Measurements from ENCODE around the gene TAS2R8.
A peak's percentile ranks its signal among the peaks of the same experiment; 100 is the strongest.
"Not testable (repeated sequence)": the region's sequence is repeated elsewhere in the genome, so short reads cannot be mapped to it uniquely, and the experiment has no call there.

Gene TAS2R8, protein sequence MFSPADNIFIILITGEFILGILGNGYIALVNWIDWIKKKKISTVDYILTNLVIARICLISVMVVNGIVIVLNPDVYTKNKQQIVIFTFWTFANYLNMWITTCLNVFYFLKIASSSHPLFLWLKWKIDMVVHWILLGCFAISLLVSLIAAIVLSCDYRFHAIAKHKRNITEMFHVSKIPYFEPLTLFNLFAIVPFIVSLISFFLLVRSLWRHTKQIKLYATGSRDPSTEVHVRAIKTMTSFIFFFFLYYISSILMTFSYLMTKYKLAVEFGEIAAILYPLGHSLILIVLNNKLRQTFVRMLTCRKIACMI

DNA sequence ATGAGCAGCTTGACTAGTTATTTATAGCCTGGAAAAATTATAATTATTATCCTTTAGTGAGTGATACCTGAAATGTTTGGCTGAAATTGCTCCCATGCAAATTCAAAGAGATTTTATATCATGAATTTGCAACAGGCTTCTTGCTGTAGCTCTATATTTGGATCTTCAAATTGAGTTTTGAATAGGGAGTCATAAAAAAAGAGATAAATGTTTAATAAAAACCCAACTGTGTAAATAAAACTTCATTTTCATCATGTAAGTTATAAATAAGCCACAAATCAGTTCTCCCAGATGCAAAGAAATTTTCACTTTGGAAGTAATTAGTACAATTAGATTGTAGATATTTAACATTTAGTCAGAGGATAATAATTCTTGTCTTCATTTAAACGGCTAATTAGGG is at the start of gene TAS2R8:
TSS of gene TAS2R8 (minus strand) at position 101 of the 400 bp plus-strand sequence. CDS start 306 bp downstream, outside the sequence.
- DNase-seq: peak; percentile 55

DNA sequence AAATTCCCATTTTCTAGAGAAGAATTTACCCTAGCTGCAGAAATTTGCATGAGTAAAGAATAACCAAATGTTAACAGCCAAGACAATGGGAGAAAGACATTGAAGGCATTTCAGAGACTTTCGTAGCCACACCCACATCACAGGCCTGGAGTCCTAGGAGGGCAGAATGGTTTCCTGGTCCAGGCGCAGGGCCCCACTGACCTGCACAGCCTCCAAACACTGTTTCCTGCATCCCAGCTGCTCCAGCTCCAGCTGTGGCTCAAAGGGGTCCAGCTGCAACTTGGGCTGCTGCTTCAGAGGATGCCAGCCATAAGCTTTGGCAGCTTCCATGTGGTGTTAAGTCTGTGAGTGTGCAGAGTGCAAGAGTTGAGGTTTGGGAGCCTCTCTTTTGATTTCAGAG is 48.7 kb upstream of the TAS2R8 start:
- no peak for DNase-seq

DNA sequence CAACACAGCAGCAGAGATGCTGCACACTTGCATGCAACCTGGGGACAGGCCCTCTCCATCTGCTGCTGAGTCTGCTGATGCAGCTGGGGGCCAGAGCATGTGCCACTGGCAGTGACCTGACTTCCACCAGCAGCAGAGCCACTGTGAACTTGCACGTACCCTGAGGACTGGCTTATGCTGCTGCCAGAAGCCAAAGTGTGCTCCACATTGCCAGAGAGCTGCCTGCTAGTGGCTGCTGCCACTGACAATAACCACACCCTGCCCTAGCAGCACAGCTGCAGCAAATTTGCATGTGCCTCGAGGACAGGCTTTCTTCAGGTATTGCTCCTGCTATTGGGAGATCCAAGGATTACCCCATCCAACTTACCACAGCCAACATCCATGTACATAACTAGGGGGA is 46.7 kb upstream of the TAS2R8 start:
- DNase-seq: peak; percentile 25

DNA sequence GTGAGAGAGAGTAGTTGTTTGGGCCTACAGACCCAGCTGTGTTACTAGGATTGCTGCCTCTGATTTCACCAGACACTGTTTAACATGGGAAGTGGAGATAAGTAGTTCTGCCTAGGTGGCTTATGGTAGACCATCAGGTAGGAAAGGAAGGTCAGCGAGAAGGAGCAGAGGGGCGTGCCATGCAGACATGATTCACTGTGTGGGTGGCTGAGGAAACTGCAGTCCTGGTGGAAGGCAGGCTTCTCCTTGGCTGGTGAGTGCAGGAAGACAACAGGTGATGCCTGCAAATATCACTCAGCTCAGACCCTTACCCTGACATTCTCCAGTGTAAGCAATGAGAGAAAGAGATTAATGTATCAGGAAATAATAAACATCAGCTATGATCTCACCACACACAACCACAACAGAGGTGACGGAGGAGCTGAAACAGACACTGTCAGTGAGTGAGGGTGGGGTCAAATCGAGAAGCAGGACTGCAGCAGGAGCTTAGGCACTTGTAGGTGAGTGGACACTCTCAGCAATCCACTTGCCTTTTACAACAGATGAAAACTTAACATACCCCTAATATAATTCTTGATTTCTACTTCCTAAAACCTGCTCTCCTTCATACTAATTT is 44.3 kb upstream of the TAS2R8 start:
- DNase-seq: no peak

DNA sequence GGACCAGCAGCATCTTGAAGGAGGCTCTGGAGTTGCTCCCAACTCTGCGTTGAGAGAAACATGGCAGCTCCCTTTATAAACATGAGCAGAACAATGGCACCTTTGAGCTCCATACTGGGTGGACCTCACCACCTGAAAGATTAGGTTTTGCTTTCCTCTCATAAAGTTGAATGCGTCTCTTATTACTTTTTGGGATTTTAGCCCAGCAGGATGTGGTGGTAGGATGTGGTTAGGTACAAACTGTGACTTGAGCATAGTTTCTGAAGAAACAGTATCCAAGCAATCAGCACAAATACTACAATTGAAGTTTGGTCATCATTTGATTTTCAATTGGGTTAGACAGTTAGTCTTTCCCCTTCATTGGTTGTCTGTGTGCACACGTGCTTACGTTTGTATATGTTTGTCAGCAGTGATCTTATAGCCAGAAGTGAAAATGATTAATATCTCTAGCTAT is 42.4 kb upstream of the TAS2R8 start, which contains the start of gene PRR4:
TSS of gene PRR4 (minus strand) at position 51 of the 454 bp plus-strand sequence. CDS start at position 13, 38 bp downstream.
- DNase-seq: no peak

DNA sequence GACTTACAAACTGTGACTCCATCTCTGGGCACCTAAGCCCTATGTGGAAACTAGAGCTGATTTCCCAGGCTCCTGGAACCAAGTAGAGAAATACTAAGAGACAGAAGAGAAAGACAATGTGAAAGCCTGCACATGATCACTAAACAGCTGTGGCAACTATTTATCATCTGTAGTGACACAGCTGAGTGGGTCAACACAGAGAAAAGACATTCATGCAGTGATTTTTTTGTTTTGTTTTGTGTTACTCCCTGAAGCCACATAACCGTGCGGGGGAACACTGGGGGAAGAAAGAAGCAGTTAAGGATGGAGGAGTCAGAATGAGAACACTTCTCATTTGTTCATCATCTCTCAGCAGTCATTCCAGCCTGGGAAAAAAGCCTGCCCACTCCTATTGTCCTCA is 40.7 kb upstream of the TAS2R8 start:
- DNase-seq: no peak

DNA sequence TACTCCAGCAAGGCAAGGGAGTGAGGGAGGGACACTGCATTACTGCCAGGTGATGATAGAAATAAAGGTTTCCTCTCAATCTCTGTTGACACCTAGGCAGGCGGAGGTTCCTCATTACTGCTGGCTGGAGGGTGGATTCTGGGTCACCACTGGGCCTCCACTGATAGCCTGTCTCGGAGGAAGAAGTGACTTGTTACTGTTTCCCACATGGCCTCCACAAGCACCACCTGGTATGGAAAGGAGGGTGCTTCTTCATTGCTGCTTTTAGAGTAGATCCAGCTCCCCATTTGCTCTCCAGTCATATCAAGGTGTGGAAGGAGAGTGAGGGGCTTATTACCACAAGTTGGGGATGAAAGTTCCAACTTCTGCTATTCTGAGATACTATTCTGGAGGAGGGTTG is 35.8 kb upstream of the TAS2R8 start:
- DNase-seq: no peak

DNA sequence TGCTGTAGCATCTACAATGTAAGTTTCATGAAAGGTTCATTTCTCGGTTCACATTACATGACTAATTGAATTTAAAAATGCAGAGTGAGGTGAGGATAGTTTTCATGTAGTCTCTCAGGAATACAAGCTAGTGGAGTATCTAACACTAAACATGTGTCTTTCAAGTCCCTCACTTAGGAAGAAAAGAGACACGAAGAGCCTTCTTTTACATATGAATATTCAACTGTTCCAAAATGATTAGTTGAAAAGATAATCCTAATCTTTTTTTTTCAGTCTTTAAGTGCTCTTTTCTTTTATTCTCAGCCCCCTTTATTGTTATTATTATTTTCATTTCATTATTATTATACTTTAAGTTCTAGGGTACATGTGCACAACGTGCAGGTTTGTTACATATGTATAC is 31.4 kb upstream of the TAS2R8 start:
- DNase-seq: no peak

DNA sequence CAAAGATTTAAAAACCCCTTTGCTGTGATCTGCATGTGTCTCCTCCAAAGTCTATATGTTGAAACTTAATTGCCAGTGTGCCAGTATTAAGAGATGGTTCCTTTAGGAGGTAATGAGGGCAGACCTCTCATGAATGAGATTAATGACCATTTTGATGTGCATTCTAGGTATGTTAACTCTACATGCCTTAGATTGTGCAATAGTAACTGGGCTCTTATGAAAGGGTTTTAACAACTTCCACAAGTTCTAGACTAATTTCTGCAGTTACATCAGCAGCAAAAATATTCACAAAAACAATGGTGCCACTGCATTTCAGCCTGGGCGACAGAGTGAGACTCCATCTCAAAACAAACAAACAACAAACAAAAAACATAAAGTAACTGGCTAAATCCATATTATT is 22.9 kb upstream of the TAS2R8 start:
- DNase-seq: no peak

DNA sequence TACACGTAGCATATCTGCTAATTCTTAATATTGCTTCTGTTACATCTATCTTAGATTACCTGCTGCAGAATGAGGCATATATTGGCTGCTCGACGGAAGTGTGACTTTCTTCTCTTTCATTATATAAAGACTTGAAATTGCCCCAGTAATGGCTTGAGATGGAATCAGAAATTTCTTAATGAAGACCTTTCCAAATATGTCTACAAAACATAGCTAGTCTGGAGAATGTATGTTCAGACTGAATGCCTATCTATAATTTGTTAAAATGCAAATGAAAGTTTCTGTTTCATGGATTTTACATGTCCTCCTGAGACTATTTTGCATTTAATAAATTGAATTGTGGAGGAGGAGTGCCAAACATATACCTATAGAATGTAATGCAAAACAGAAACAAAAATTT is 19.2 kb upstream of the TAS2R8 start, which contains the start of gene TAS2R10:
TSS of gene TAS2R10 (minus strand) at position 101 of the 400 bp plus-strand sequence. CDS start at position 12, 89 bp downstream.
- peak; percentile 30 for DNase-seq

DNA sequence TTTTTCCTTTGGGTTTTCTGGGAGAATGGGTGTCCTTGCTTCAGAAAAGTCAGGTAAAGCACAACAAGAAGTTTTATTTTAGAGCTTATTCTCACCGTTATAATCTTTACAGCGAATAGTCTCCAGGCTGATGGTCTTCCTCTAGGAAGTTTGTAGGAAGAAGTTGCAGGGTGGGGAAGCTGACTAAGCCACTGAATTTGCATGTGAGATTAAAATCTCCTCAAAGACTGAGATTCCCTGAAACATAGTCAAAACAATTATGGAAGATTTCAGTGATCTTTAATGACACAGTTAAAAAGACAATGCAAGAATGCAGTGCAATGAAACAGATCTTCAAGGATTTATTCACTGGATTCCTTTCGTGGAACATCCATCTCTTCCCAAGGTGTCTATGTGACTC is 17.9 kb upstream of the TAS2R8 start:
- no peak for DNase-seq

DNA sequence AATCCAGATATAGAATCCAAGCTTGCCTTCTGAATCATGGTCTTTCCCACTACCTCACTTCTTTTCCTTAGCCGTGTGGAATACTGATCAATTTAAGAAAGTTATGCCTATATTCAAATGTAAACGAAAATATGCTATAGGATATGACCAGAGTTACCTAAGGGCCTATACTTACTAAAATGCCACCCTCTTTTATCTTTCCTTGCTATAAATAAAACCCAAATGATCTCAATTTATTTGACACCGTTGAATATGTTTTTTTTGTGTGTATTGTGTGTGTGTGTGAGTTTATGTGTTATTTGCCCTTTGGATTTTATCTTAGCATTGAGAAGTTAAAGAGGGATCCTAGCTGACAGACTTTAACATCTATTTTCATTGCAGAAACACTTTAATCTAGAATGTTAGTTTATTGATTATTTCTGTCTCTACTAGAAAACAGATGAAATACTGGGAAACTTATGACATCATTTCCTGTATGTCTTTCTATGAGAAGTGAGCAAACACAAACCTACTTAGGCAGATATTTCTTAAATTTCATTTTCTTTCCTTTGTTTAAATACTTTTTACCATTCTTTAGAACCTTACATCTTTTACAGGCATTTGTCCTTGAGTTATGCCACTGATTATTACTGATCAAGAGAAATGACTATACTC is 4.9 kb upstream of the TAS2R8 start:
- no peak for DNase-seq

DNA sequence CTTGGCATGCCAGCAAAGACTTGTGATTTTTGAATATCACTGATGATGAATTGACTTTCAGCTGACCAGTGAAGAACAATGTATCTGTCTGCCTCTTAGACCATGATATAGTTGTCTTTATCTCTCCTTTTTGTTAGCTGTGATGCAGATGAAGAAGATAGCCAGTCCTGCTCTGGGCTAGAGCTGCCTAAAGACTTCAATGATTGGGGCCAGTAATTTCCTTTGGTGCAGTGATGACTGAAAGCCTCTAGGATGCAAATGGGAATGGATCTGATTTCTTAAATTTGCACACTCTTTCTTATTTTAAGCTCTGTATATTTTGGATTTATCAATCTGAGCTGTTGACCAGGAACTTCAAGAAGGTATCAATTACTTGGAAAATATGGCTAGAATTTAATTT is 3.0 kb upstream of the TAS2R8 start, which contains the start of gene TAS2R9:
TSS of gene TAS2R9 (minus strand) at position 101 of the 400 bp plus-strand sequence. CDS start at position 8, 93 bp downstream.
- DNase-seq: no peak

DNA sequence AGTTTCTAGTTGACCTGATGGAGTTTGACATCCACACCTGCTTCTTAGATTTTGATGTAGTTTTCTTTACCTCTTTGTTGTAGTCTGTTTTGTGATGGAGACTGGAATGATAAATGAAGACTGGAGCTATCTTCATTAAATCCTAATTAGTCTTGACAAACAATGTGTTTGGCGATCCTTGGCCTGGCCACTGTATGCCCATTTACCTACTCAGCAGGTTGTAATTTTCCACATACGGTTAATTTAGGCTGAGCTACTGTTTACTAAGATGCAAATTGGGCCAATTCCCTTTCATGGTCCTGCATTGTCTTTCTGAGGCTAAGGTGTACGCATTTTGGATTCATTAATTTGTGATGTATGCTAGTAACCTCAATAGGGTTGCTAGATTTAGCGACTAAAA is 4.5 kb downstream of the TAS2R8 start, which contains the start of gene TAS2R7:
TSS of gene TAS2R7 (minus strand) at position 41 of the 400 bp plus-strand sequence. CDS start 57 bp downstream, outside the sequence.
- DNase-seq: peak; percentile 80

DNA sequence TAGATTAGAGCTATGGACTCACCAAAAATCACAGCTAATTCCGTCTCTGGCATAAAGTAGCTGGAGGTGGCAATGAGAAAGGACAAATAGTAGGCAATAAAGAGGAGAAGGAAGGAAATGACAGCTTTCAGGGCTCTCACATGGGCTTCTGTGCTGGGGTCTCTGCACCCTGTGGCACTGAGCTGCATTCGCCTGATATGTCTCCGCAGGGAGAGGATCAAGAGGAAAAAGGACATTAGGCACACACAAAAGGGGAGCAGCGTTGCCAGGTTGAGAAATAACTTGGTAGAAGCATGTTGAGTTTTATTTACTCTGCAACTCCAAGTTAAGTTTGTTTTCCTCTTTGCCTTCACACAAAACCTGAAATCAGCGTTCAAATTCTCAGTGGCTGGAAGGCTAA is 5.3 kb downstream of the TAS2R8 start:
- DNase-seq: no peak

DNA sequence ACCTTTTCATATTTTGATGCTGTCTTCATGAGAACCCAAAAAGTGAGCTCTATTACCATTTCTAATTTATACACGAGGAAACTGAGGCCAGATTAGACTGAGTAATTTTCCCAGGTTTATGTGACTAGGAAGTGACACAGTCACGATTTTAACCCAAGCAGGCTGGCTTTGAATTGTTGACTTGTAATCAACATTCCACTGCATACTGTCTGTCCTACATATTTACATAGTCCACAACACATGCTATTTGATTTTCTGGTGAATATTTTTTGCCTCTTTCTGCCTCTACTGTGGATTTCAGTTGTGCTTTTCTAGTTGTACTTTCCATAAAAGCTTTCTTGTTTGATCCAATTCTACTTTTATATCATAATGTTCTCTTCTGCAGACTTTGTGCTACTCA is 12.9 kb downstream of the TAS2R8 start:
- no peak for DNase-seq

DNA sequence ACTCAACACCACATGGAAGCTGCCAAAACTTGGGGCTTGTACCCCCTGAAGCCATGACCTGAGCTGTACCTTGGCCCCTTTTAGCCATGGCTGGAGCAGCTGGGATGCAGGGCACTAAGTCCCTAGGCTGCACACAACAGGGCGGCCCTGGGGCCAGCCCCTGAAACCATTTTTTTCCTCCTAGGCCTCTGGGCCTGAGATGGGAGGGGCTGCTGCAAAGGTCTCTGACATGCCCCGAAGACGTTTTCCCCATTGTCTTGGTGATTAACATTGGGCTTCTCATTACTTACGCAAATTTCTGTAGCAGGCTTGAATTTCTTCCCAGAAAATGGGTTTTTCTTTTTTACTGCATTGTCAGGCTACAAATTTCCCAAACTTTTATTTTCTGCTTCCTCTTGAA is 15.3 kb downstream of the TAS2R8 start:
- DNase-seq: not testable (repeated sequence)

DNA sequence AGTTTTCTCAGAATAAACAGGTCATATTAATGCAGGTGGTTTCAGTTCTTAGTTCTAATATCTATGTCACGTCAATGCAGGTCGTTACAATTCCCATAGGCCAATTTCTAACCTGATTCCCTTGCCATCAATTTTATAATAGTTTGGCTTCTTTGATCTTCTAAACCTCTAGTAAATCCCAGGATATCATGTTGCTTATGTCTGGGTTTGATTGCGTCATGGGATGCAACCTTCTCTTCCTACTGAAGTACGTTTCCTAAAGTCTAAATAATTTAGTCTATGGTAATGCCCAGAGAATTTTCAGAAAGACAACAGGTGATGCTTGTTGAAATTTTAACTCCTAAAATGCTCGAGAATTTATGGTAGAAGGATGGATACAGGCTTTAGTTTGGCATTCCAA is 23.8 kb downstream of the TAS2R8 start:
- no peak for DNase-seq

DNA sequence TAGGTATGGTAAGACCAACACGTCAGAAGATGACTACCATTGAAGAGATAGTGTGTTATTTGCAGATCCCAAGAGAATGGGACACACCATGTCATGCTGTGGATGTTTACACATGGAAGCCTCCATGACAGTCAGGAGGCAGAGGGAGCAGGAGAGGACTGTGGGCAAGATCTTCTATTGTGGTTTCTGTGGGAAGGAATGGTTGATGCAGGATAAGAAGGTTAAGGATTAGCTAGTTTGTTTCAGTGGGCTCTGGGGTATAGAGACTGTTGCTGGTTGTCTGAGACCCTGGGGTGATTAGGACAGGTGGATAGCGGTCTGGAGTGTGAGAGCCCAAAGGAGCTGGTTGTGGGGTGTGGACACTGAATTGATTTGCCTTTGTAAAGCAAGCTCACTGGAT is 28.0 kb downstream of the TAS2R8 start:
- no peak for DNase-seq

DNA sequence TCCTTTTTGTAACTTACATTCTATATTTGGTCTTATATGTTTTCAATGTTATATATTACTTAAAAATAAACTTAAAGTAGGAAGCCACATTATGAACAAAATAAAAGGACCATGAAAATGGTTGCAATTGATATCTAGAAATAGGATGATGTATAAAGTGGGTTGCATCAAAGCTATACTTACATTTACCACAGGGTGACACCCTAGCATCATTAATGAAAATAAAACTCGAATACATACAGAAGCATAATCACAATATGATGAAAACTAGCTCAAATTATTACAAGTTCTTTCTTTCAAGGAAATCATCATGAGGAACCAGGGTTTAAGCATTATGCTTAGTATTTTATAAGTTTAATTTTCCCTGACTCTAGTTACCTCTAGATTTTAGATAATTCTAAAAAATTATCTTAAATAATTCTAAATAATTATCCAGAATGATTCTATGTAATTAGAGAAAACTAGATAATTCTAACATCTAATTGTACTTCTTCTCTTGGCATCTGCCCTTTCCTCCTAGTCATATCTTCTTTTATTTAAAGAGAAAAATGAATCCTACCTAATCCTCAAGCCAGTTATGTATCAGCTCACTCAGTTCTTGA is 35.9 kb downstream of the TAS2R8 start:
- no peak for DNase-seq

DNA sequence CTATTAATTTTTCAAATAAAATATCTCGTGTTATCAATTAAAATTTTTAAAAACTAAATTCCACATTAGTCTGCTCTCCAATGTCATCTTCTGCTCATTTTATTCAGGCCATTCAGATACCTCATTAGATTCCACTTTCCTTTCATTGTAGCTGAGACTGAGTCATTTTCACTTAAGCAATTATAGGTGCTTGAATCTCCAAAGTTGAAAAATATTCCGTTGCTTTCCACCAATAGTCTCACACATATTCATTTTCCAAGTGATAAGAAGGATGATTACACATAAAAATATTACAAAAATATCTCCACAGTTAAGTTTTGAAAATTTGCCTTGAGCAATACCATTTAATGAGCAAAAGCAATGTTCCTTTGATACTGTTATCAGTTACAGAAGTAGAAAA is 47.4 kb downstream of the TAS2R8 start:
- DNase-seq: no peak

DNA sequence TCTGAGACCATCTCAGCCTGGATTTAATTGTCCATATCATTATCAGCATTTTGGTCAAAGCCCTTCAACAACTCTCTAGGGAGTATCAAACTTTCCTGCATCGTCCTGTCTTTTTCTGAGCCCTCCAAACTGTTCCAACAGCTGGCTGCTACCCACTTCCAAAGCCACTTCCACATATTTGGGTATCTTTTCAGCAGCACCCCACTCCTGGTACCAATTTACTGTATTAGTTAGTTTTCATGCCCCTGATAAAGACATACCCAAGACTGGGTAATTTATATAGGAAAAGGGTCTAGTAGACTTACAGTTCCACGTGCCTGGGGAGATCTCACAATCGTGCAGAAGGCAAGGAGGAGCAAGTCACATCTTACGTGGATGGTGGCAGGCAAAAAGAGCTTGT is 50.9 kb downstream of the TAS2R8 start:
- no peak for DNase-seq

Measured in NCI-H526 treated with DMSO at 0.1 percent for 48 hours (cell line).